HEK293T (cell line): ENCODE measurements around the gene GAPDHS.
A peak's percentile ranks its signal among the peaks of the same experiment; 100 is the strongest.

ENCODE experiments used
- CTCF ChIA-PET: fragments of 350-600 bp; formaldehyde crosslinking; extraction: SDS; loops from one replicate; lab custom pipeline; 2021; ENCODE audit warnings: antibody characterized with exemption, inconsistent platforms; lab: Yijun Ruan, JAX
- POLR2A ChIA-PET: fragments of 350-600 bp; formaldehyde crosslinking; extraction: SDS; loops from one replicate; lab custom pipeline; 2020; ENCODE audit warnings: antibody characterized with exemption, inconsistent platforms; lab: Yijun Ruan, JAX
- DNase-seq: peaks from one replicate; pipeline ENCODE4 v3.0.0; 2012; ENCODE audit warnings: mixed read lengths; ENCODE audit errors: extremely low spot score
- ARNT ChIP-seq: fragments of 450-650 bp; IDR thresholded peaks from 2 replicates; pipeline ENCODE4 v1.6.1; 2017; ENCODE audit warnings: mild to moderate bottlenecking
- BHLHE40 ChIP-seq: fragments of 450-650 bp; IDR thresholded peaks from 2 replicates; pipeline ENCODE4 v1.6.1; 2016; ENCODE audit warnings: mild to moderate bottlenecking, moderate library complexity, borderline replicate concordance
- CTBP1 ChIP-seq: fragments of 450-650 bp; IDR thresholded peaks from 2 replicates; pipeline ENCODE4 v1.6.1; 2016; ENCODE audit warnings: borderline replicate concordance
- ELF4 ChIP-seq: fragments of 450-650 bp; IDR thresholded peaks from 2 replicates; pipeline ENCODE4 v1.6.1; 2017; ENCODE audit warnings: antibody characterized with exemption
- FOXA1 ChIP-seq: fragments of 450-650 bp; IDR thresholded peaks from 2 replicates; pipeline ENCODE4 v1.6.1; 2016; ENCODE audit warnings: mild to moderate bottlenecking
- FOXK2 ChIP-seq: fragments of 450-650 bp; IDR thresholded peaks from 2 replicates; pipeline ENCODE4 v1.6.1; 2016; ENCODE audit warnings: mild to moderate bottlenecking
- FOXM1 ChIP-seq: fragments of 450-650 bp; IDR thresholded peaks from 2 replicates; pipeline ENCODE4 v1.6.1; 2017; ENCODE audit warnings: mild to moderate bottlenecking, borderline replicate concordance
- HDGF ChIP-seq: fragments of 450-650 bp; IDR thresholded peaks from 2 replicates; pipeline ENCODE4 v1.6.1; 2017; ENCODE audit warnings: antibody characterized with exemption, borderline replicate concordance
- L3MBTL2 ChIP-seq: fragments of 450-650 bp; conservative IDR thresholded peaks from 2 replicates; pipeline ENCODE4 v1.6.1; 2016; ENCODE audit warnings: mild to moderate bottlenecking
- LEF1 ChIP-seq: fragments of 450-650 bp; IDR thresholded peaks from 2 replicates; pipeline ENCODE4 v1.6.1; 2017; ENCODE audit warnings: mild to moderate bottlenecking, borderline replicate concordance
- NFRKB ChIP-seq: fragments of 450-650 bp; IDR thresholded peaks from 2 replicates; pipeline ENCODE4 v1.6.1; 2016; ENCODE audit warnings: mild to moderate bottlenecking, moderate library complexity
- SP1 ChIP-seq: fragments of 450-650 bp; IDR thresholded peaks from 2 replicates; pipeline ENCODE4 v1.6.1; 2017
- SUZ12 ChIP-seq: fragments of 450-650 bp; IDR thresholded peaks from 2 replicates; pipeline ENCODE4 v1.6.1; 2016; ENCODE audit warnings: mild to moderate bottlenecking
- TARDBP ChIP-seq: fragments of 450-650 bp; IDR thresholded peaks from 2 replicates; pipeline ENCODE4 v1.6.1; 2016
- ZNF384 ChIP-seq: fragments of 450-650 bp; IDR thresholded peaks from 2 replicates; pipeline ENCODE4 v1.6.1; 2016
- TF ChIP-seq, protein P1 (sequence below): fragments of 450-650 bp; IDR thresholded peaks from 2 replicates; pipeline ENCODE4 v1.6.1; 2016

GAPDHS gene

GRCh38 chr19:35551091-35551810 is 18.0 kb downstream of the GAPDHS start:
- DNase-seq: no peak
- no peak for TF ChIP-seq SUZ12
- no peak for TF ChIP-seq CTBP1
- no peak for TF ChIP-seq SP1
- no peak for TF ChIP-seq L3MBTL2
- TF ChIP-seq, protein P1, sequence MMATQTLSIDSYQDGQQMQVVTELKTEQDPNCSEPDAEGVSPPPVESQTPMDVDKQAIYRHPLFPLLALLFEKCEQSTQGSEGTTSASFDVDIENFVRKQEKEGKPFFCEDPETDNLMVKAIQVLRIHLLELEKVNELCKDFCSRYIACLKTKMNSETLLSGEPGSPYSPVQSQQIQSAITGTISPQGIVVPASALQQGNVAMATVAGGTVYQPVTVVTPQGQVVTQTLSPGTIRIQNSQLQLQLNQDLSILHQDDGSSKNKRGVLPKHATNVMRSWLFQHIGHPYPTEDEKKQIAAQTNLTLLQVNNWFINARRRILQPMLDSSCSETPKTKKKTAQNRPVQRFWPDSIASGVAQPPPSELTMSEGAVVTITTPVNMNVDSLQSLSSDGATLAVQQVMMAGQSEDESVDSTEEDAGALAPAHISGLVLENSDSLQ: no peak
- ChIA-PET CTCF (no interaction called here), POLR2A (interaction anchor here (1.6 kb wide), 1 partner anchor 97 kb away, joined by 4 read pairs; the partner anchor contains the start of gene COX6B1)

- POLR2A ChIA-PET: interaction anchor here (1.6 kb wide), 1 partner anchor 95 kb away, joined by 4 read pairs; the partner anchor contains the start of gene COX6B1
- TF ChIP-seq L3MBTL2 (no peak), HDGF (no peak), NFRKB (no peak), SUZ12 (no peak), FOXA1 (no peak), ZNF384 (no peak), ARNT (no peak), SP1 (no peak), BHLHE40 (no peak)
- TF ChIP-seq, protein P1: no peak
- CTCF ChIA-PET: no interaction called here
- no peak for DNase-seq
Measured at GRCh38 chr19:35552534-35553384, 19.5 kb downstream of the GAPDHS start.

DNA sequence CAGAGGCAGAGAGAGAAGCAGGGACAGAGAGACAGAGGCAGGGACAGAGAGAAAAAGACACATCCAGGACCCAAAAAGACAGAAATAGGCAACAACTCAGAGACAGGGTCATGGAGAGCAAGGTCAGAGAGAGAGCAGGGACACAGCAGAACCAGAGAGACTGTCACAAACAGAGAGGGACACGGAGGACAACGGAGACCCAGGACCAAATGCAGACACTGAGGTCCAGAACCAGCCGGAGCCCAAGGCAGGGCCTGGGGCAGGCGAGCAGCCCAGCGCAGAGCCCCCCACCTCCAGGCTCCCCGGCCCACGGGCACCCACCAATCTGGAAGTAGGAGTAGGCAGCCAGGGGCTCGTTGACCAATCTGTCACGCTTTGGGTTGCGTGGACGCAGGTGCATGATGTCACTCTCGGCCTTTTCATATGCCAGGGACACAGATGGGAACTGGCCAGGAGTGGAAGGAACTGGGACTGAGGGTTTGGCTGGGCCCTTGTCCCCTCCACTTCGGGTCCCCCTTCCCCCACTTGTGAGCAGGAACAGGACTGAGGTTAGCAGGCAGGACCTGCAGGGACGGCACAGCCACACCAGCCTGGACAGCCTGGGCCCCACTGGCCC is 20.2 kb downstream of the GAPDHS start:
- TF ChIP-seq, protein P1: no peak
- TF ChIP-seq ELF4 (no peak), FOXK2 (no peak), NFRKB (no peak), SUZ12 (no peak), BHLHE40 (no peak), SP1 (no peak), LEF1 (no peak), HDGF (no peak), CTBP1 (no peak), FOXM1 (no peak), FOXA1 (no peak), ZNF384 (no peak), ARNT (no peak)
- DNase-seq: no peak
- POLR2A ChIA-PET: no interaction called here
- CTCF ChIA-PET: no interaction called here

DNA sequence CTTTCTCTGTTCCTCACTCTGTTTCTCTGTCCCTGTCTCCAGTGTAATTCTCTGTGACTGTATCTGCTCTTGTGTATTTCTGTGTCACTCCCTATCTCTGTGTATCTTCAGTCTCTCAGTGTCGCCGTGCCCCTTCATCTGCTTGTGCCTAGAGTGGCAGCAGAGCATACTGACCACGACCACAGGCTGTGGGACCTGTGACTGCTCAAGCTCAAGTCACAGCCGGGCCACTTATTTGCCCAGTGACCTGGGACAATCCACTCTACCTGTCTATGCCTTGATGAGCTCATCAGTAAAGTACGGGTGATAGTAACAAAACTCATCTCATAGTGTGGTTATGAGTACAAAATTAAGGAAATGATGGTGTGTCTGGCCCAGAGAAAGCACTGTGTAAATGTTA is 20.8 kb downstream of the GAPDHS start:
- DNase-seq: no peak
- ChIA-PET POLR2A (no interaction called here), CTCF (no interaction called here)
- TF ChIP-seq ZNF384 (no peak), SP1 (no peak), BHLHE40 (no peak), ARNT (no peak), NFRKB (no peak), HDGF (no peak)
- TF ChIP-seq, protein P1: no peak

- ChIA-PET POLR2A (no interaction called here), CTCF (interaction anchor here (0.7 to 1.4 kb wide), 3 partner anchors 50 to 264 kb away, joined by 3 read pairs; no protein-coding TSS in a partner anchor)
- peak; percentile 54 for DNase-seq
- TF ChIP-seq ZNF384: no peak
- TF ChIP-seq CTBP1: no peak
- TF ChIP-seq ELF4: no peak
- no peak for TF ChIP-seq SUZ12
- TF ChIP-seq ARNT: no peak
- TF ChIP-seq L3MBTL2: no peak
- no peak for TF ChIP-seq BHLHE40
- TF ChIP-seq HDGF: no peak
- TF ChIP-seq FOXM1: no peak
- TF ChIP-seq SP1: no peak
- TF ChIP-seq LEF1: no peak
- TF ChIP-seq, protein P1: no peak
- TF ChIP-seq NFRKB: no peak
- no peak for TF ChIP-seq FOXA1
- TF ChIP-seq FOXK2: no peak
- TF ChIP-seq TARDBP: no peak
Measured at GRCh38 chr19:35555301-35556005, 22.2 kb downstream of the GAPDHS start.
